Mesendoderm (in vitro differentiated cells): ENCODE measurements around the gene BPIFB3.

Experiments used
- DNase-seq: peaks from one replicate; pipeline ENCODE4 v3.0.0; 2013
- H2AK5ac ChIP-seq: 2 replicates; pipeline ENCODE4 v1.6.1; 2013; ENCODE audit warnings: low read length, inconsistent platforms
- H2BK120ac ChIP-seq: 2 replicates; pipeline ENCODE4 v1.6.1; 2013; ENCODE audit warnings: low read depth, mild to moderate bottlenecking, low read length, moderate library complexity, mixed read lengths
- H2BK15ac ChIP-seq: replicated peaks from 2 replicates; pipeline ENCODE4 v1.6.1; 2013; ENCODE audit warnings: low read depth, mild to moderate bottlenecking, moderate library complexity
- H2BK5ac ChIP-seq: 2 replicates; pipeline ENCODE4 v1.6.1; 2013; ENCODE audit warnings: low read length, inconsistent platforms
- H3K18ac ChIP-seq: 2 replicates; pipeline ENCODE4 v1.6.1; 2013; ENCODE audit warnings: mild to moderate bottlenecking, low read length, mixed read lengths
- H3K23ac ChIP-seq: one replicate; pipeline ENCODE4 v1.6.1; 2013; ENCODE audit warnings: low read length
- H3K27ac ChIP-seq: 2 replicates; pipeline ENCODE4 v1.5.1; 2013; ENCODE audit warnings: low read depth, mild to moderate bottlenecking, inconsistent platforms, low read length, moderate library complexity
- H3K27me3 ChIP-seq: 2 replicates; pipeline ENCODE4 v1.6.1; 2013; ENCODE audit warnings: low read length, control low read depth, mild to moderate bottlenecking, inconsistent platforms; ENCODE audit not compliant: insufficient read depth, poor library complexity
- H3K36me3 ChIP-seq: 2 replicates; pipeline ENCODE4 v1.6.1; 2013; ENCODE audit warnings: low read length, inconsistent platforms; ENCODE audit not compliant: control insufficient read depth, insufficient read depth
- H3K4ac ChIP-seq: one replicate; pipeline ENCODE4 v1.6.1; 2013; ENCODE audit warnings: low read depth, mild to moderate bottlenecking, low read length, moderate library complexity
- H3K4me1 ChIP-seq: 2 replicates; pipeline ENCODE4 v1.6.1; 2013; ENCODE audit warnings: low read depth, low read length, inconsistent platforms; ENCODE audit not compliant: control insufficient read depth
- H3K4me2 ChIP-seq: 2 replicates; pipeline ENCODE4 v1.6.1; 2013; ENCODE audit warnings: low read length
- H3K4me3 ChIP-seq: 2 replicates; pipeline ENCODE4 v1.5.1; 2013; ENCODE audit warnings: mild to moderate bottlenecking, low read length
- H3K56ac ChIP-seq: one replicate; pipeline ENCODE4 v1.6.1; 2013; ENCODE audit warnings: low read length
- H3K79me1 ChIP-seq: 2 replicates; pipeline ENCODE4 v1.6.1; 2013; ENCODE audit warnings: low read length, inconsistent platforms
- H3K79me2 ChIP-seq: 2 replicates; pipeline ENCODE4 v1.6.1; 2013; ENCODE audit warnings: mild to moderate bottlenecking, low read length; ENCODE audit not compliant: control insufficient read depth, insufficient read depth
- H3K9ac ChIP-seq: 2 replicates; pipeline ENCODE4 v1.6.1; 2013; ENCODE audit warnings: low read length, inconsistent platforms
- H4K5ac ChIP-seq: one replicate; pipeline ENCODE4 v1.6.1; 2013; ENCODE audit warnings: low read length
- H4K8ac ChIP-seq: one replicate; pipeline ENCODE4 v1.6.1; 2013; ENCODE audit warnings: low read depth, mild to moderate bottlenecking, control low read depth, low read length, moderate library complexity
- WGBS: extraction: QIAGEN DNeasy Blood & Tissue Kit; methylation state at CpG from one replicate; pipeline ENCODE4 v1.1.7; 2013; ENCODE audit warnings: low lambda C conversion rate, missing lambda C conversion rate; ENCODE audit not compliant: insufficient coverage; ENCODE audit errors: extremely low coverage; 5-methylcytosine and 5-hydroxymethylcytosine counted together

BPIFB3 gene

GRCh38 chr20:33024609-33025317 is 28.9 kb upstream of the BPIFB3 start:
- no peak overlapping the region for H2BK5ac ChIP-seq
- H3K4me3 ChIP-seq: no peak overlapping the region
- H2AK5ac ChIP-seq: no peak overlapping the region
- peaks cover 7% of the 10 kb centered on the region for H3K4me1 ChIP-seq
- no peak overlapping the region for H4K8ac ChIP-seq
- H2BK120ac ChIP-seq: no peak overlapping the region
- H3K9ac ChIP-seq: no peak overlapping the region
- H3K4ac ChIP-seq: no peak overlapping the region
- no peaks in the 10 kb centered on the region for H3K27me3 ChIP-seq
- no peak overlapping the region for H3K27ac ChIP-seq
- no peak overlapping the region for H3K23ac ChIP-seq
- 100% methylated on average over 2 of the region's 5 CpGs for WGBS
- no peaks in the 10 kb centered on the region for H3K36me3 ChIP-seq
- H3K56ac ChIP-seq: no peak overlapping the region
- H3K4me2 ChIP-seq: no peak overlapping the region
- no peak for DNase-seq
- H3K18ac ChIP-seq: no peak overlapping the region
- H3K79me1 ChIP-seq: no peaks in the 10 kb centered on the region
- H4K5ac ChIP-seq: no peak overlapping the region
- no peaks in the 10 kb centered on the region for H3K79me2 ChIP-seq
- no peak overlapping the region for H2BK15ac ChIP-seq

DNA sequence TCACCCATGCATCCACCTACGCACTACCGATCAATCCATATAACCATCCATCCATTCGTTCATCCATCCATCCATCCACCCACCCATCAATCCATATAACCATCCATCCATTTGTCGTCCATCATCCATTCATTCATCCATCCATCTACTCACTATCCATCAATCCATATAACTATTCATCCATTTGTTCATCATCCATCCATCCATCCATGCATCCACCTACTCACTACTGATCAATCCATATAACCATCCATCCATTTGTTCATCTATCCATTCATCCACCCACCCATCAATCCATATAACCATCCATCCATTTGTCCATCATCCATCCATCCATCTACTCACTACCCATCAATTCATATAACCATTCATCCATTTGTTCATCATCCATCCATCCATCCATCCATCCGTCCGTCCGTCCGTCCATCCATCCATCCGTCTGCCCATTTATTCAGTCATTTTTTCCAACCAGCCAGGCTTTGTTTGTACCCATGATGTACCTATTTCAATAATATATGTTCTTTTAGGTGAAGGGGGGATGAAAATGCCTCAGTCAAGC is 28.3 kb upstream of the BPIFB3 start:
- Histone ChIP-seq H3K4me2 (no peak overlapping the region), H3K27ac (no peak overlapping the region), H3K79me2 (no peaks in the 10 kb centered on the region), H3K27me3 (no peaks in the 10 kb centered on the region), H4K8ac (no peak overlapping the region), H3K79me1 (no peaks in the 10 kb centered on the region), H2AK5ac (no peak overlapping the region), H2BK15ac (no peak overlapping the region), H2BK120ac (no peak overlapping the region), H3K56ac (no peak overlapping the region), H3K4ac (no peak overlapping the region), H4K5ac (no peak overlapping the region), H3K23ac (no peak overlapping the region), H2BK5ac (no peak overlapping the region), H3K36me3 (no peaks in the 10 kb centered on the region), H3K9ac (no peak overlapping the region), H3K4me3 (no peak overlapping the region), H3K4me1 (peaks cover 7% of the 10 kb centered on the region), H3K18ac (no peak overlapping the region)
- no peak for DNase-seq
- WGBS: 96% methylated on average over 8 of the region's 9 CpGs

DNA sequence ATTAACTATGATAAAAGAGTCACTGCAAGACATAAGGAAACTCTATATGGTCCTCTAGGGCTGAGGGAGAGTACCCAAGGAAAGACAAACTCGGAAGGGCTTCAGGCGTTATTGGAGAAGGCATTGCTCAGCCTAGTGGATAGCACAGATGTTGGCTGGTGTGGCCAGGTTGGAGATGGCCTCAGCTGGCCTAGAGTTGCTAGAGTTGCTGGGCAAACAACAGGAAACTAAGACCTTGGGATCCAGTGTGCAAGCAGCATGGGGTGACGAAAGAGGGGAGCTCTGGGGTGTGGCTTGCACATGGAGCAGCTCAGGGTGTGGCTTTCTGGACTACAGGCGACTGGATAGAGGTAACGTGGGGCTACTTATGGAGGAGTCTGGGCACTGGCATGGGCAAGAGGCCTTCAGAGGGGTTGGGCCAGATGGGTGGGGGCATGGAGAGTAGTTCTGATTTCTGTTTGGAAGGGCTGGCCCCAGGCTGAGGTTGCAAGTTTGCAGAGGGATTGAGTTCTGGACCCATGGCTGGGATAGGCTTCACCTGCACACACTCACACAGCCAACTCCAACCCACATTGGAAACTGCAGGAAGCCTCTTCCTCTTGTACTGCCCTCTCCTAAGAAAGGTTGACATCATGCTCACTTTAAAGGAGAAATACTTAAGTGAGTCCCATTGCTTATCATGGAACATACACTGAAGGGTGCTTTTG is 27.5 kb upstream of the BPIFB3 start:
- no peak overlapping the region for H3K27ac ChIP-seq
- H3K56ac ChIP-seq: no peak overlapping the region
- no CpG with 5 or more reads among the region's 5 CpGs for WGBS
- no peak overlapping the region for H4K8ac ChIP-seq
- no peak overlapping the region for H3K4ac ChIP-seq
- H2AK5ac ChIP-seq: no peak overlapping the region
- no peaks in the 10 kb centered on the region for H3K36me3 ChIP-seq
- no peaks in the 10 kb centered on the region for H3K27me3 ChIP-seq
- H2BK120ac ChIP-seq: no peak overlapping the region
- no peak overlapping the region for H3K18ac ChIP-seq
- H2BK5ac ChIP-seq: no peak overlapping the region
- H3K4me2 ChIP-seq: no peak overlapping the region
- no peak overlapping the region for H3K23ac ChIP-seq
- H3K79me2 ChIP-seq: no peaks in the 10 kb centered on the region
- H3K79me1 ChIP-seq: no peaks in the 10 kb centered on the region
- H4K5ac ChIP-seq: no peak overlapping the region
- no peak overlapping the region for H2BK15ac ChIP-seq
- peaks cover 7% of the 10 kb centered on the region for H3K4me1 ChIP-seq
- DNase-seq: no peak
- H3K9ac ChIP-seq: no peak overlapping the region
- no peak overlapping the region for H3K4me3 ChIP-seq

- Histone ChIP-seq H3K27me3 (no peaks in the 10 kb centered on the region), H2AK5ac (no peak overlapping the region)
- DNase-seq: no peak
Observed at GRCh38 chr20:33026779-33027759, 26.6 kb upstream of the BPIFB3 start.

DNA sequence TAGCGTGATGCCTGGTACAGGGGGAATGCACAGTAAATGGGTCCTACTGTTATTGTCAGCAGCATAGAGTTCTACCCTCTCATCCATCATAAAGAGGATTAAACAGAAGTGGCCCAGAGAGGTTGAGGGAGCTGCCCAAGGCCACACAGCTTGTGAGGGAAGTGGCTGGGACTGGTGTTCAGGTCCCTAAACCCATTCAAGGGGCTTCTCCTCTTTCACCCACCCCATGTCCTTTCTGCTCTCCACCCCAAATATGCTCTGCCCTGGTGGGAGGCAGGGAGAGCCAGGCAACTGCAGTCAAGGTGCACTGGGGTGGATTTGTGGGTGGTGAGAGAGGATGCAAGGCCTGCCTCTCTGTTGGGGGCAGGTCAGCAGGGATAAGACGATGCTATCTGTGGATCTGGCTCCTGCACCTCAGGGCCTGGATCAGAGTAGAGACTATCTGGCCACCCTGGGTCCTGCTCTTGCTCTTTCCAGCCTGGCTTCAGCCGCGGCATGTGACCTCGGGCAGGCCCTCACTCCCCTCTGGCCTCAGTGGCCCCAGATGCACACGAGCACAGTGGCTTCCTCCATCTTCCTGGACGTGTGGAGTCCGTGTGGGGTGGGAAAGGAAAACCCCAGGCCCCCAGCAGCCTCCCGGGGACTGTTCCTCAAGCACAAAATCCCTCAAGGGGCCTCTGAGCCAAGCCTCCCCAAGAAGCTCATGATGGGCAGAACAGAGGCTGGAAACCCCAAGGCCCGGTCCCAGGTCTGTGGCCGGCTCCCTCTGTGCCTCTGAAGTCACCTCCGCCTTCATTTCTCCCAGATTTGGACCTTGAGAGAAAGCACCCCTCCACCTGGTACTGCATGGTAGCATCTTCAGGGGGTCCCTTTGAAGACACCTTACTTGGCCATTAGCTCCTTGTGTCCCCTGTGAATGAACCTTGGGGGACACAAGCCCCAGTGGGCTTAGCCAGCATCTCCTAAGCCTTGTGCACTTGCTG is 25.6 kb upstream of the BPIFB3 start:
- Histone ChIP-seq H3K79me1 (no peaks in the 10 kb centered on the region), H4K5ac (no peak overlapping the region), H2BK5ac (no peak overlapping the region), H4K8ac (no peak overlapping the region), H3K9ac (no peak overlapping the region), H3K36me3 (no peaks in the 10 kb centered on the region), H3K27ac (no peak overlapping the region), H3K79me2 (no peaks in the 10 kb centered on the region), H2BK120ac (no peak overlapping the region), H3K4me1 (peaks cover 7% of the 10 kb centered on the region), H2BK15ac (no peak overlapping the region), H3K18ac (no peak overlapping the region), H3K4ac (no peak overlapping the region), H3K4me2 (no peak overlapping the region), H3K23ac (no peak overlapping the region), H3K27me3 (no peaks in the 10 kb centered on the region), H2AK5ac (no peak overlapping the region), H3K56ac (no peak overlapping the region), H3K4me3 (no peak overlapping the region)
- no peak for DNase-seq
- WGBS: no CpG with 5 or more reads among the region's 12 CpGs

More at GRCh38 chr20:33026779-33027759, 26.6 kb upstream of the BPIFB3 start:
- Histone ChIP-seq H2BK15ac (no peak overlapping the region), H2BK120ac (no peak overlapping the region), H3K36me3 (no peaks in the 10 kb centered on the region), H4K8ac (no peak overlapping the region), H3K18ac (no peak overlapping the region), H3K4me1 (peaks cover 7% of the 10 kb centered on the region), H3K4me2 (no peak overlapping the region), H3K4me3 (no peak overlapping the region), H2BK5ac (no peak overlapping the region), H3K4ac (no peak overlapping the region), H3K79me1 (no peaks in the 10 kb centered on the region), H3K27ac (no peak overlapping the region), H4K5ac (no peak overlapping the region), H3K23ac (no peak overlapping the region), H3K56ac (no peak overlapping the region), H3K9ac (no peak overlapping the region), H3K79me2 (no peaks in the 10 kb centered on the region)
- no CpG with 5 or more reads among the region's 10 CpGs for WGBS
